Measurements from ENCODE around the gene CEBPE. TPM values are rescaled to one million over a fixed set of nuclear protein-coding genes. Genes with fewer than 3 reads are reported as not detected.

CEBPE gene
- total RNA-seq, 1 donor from 2014 or later, result not detected

DNA sequence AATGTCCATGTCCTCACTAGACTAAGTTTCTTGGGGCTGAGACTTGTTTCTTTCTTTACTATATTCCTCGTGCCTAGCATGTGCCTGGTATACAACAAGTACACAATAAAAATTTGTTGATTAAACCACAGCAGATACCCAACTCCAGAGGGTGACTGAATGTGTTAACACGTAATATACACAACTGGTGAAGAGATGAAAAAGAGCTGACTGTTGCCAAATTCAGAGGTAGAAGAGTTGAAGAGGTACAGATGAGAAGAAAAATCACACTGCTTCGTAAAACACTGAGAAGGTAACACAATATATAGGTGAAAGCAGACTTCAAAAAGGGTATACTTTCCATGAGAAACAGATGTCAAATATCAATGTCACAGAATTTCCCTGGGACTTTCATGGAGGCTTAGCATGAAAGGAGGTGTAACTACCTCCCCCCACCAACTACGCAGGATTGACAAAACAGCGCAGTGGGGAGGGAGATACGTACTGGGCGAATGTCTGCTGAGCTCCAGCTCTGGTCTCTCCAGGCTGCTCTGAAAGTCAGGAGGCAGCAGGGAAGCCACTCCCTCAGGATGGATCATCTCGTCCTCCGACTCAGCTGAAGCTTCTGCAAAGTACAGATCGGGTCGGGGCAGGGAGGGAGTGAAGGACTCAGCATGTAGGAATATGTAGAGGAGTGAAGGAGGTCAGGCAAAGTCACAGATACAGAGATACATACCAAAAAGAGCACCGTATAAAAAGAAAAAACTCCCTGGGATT, 29.4 kb downstream of the CEBPE start:
- Histone ChIP-seq H3K27ac (replicated peaks) (no peak overlapping the region), H3K4me3 (no peak overlapping the region), H3K27me3 (ENCODE audit: low read depth) (no peaks in the 10 kb centered on the region), H3K36me3 (peaks cover 87% of the 10 kb centered on the region), H3K9me3 (replicated peaks) (no peaks in the 10 kb centered on the region), H3K4me1 (peaks cover 67% of the 10 kb centered on the region)
- DNase-seq, result no peak
- intact Hi-C loops (cut with micrococcal nuclease), result no loop called here
- TF ChIP-seq, protein P1, sequence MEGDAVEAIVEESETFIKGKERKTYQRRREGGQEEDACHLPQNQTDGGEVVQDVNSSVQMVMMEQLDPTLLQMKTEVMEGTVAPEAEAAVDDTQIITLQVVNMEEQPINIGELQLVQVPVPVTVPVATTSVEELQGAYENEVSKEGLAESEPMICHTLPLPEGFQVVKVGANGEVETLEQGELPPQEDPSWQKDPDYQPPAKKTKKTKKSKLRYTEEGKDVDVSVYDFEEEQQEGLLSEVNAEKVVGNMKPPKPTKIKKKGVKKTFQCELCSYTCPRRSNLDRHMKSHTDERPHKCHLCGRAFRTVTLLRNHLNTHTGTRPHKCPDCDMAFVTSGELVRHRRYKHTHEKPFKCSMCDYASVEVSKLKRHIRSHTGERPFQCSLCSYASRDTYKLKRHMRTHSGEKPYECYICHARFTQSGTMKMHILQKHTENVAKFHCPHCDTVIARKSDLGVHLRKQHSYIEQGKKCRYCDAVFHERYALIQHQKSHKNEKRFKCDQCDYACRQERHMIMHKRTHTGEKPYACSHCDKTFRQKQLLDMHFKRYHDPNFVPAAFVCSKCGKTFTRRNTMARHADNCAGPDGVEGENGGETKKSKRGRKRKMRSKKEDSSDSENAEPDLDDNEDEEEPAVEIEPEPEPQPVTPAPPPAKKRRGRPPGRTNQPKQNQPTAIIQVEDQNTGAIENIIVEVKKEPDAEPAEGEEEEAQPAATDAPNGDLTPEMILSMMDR (IDR thresholded peaks at IDR 0.05; ENCODE audit: borderline replicate concordance), result no peak

DNA sequence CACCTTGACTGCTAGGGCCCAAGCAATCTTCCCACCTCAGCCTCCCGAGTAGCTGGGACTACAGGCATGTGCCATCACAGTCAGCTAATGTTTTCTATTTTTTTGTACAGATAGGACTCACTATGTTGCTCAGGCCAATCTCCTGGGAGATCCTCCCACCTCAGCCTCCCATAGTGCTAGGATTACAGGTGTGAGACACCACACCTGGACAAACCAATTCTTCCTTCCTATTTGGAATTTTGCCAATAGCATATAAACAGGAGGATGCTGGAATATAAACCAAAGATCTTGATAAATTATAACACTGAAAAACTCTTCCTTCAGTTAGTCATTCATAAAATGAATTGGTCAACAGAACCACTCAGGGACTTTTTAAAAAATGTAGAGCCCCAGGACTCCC, 32.5 kb downstream of the CEBPE start:
- H3K9me3 ChIP-seq (replicated peaks), result no peaks in the 10 kb centered on the region
- intact Hi-C loops (cut with micrococcal nuclease), result no loop called here
- peaks cover 98% of the 10 kb centered on the region for H3K36me3 ChIP-seq
- TF ChIP-seq, protein P1 (IDR thresholded peaks at IDR 0.05; ENCODE audit: borderline replicate concordance), result no peak
- H3K27ac ChIP-seq (replicated peaks), result no peak overlapping the region
- no peak for DNase-seq
- H3K4me3 ChIP-seq, result no peak overlapping the region
- peaks cover 38% of the 10 kb centered on the region for H3K4me1 ChIP-seq
- no peaks in the 10 kb centered on the region for H3K27me3 ChIP-seq (ENCODE audit: low read depth)

DNA sequence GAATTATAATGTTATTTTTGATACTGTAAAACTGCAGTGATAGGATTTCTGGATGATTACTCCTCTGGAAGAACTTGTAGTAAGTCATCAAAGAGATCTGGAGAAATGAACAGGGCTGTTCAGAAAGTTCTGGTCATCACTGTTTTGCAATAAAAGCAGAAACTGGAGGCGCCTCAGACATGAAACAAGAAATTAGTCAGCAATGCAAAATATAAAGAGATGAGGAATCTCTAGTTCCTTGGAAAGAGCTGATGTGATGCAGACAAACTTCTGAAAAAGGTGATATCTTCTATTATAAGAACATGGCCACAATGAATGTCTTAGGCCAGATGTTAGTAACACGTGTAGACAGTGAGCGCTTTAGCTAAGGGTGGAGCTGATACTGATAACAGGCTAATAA, 33.6 kb downstream of the CEBPE start:
- H3K27me3 ChIP-seq (ENCODE audit: low read depth), result no peaks in the 10 kb centered on the region
- H3K4me1 ChIP-seq, result peaks cover 31% of the 10 kb centered on the region
- no peak overlapping the region for H3K4me3 ChIP-seq
- peaks cover 98% of the 10 kb centered on the region for H3K36me3 ChIP-seq
- no peaks in the 10 kb centered on the region for H3K9me3 ChIP-seq (replicated peaks)
- TF ChIP-seq, protein P1 (IDR thresholded peaks at IDR 0.05; ENCODE audit: borderline replicate concordance), result no peak
- DNase-seq, result no peak
- intact Hi-C loops (cut with micrococcal nuclease), result no loop called here
- H3K27ac ChIP-seq (replicated peaks), result no peak overlapping the region

DNA sequence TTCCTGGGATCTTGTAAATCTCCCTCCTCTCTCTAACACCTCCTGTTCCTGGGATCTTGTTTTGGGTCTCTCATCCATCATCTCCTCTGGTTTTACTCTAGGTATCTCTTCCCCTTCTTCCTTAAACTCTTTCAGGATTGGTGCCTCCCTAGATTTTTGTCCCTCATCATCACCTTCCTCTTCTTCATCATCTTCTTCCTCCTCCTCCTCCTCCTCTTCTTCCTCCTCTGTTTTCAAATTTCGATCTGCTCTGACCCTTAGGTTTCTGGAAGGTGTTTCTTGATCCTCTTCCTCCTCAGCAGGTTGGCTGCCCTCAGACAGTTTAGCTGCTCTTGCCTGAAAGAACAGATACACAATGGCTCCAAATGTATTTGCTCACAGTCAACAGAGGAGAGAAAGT, 38.6 kb downstream of the CEBPE start:
- TF ChIP-seq, protein P1 (IDR thresholded peaks at IDR 0.05; ENCODE audit: borderline replicate concordance), result no peak
- DNase-seq, result no peak
- H3K4me3 ChIP-seq, result no peak overlapping the region
- no peak overlapping the region for H3K27ac ChIP-seq (replicated peaks)
- peaks cover 31% of the 10 kb centered on the region for H3K4me1 ChIP-seq
- intact Hi-C loops (cut with micrococcal nuclease), result no loop called here
- no peaks in the 10 kb centered on the region for H3K9me3 ChIP-seq (replicated peaks)
- peaks cover 98% of the 10 kb centered on the region for H3K36me3 ChIP-seq
- no peaks in the 10 kb centered on the region for H3K27me3 ChIP-seq (ENCODE audit: low read depth)

DNA sequence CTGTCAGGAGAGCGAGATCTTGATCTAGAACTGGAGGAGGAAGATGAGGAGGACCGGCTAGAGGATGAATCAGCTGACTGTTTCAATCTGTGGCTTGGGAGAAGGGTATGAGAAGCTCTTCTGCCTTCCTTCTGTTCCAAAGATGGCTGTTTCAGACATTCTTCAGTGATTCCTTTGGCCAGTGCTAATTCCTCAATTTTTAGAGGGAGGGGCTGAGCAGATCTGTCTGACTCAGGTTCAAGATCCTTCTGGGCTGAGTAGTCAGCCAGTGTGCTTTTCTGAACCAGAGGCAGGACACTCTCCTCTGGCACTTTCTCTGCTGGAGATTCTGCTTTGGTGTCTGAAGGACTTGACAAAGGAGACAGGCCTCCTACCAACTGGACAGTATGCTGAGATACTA, 39.3 kb downstream of the CEBPE start:
- no peak for DNase-seq
- TF ChIP-seq, protein P1 (IDR thresholded peaks at IDR 0.05; ENCODE audit: borderline replicate concordance), result no peak
- H3K27ac ChIP-seq (replicated peaks), result no peak overlapping the region
- peaks cover 30% of the 10 kb centered on the region for H3K4me1 ChIP-seq
- no peak overlapping the region for H3K4me3 ChIP-seq
- intact Hi-C loops (cut with micrococcal nuclease), result no loop called here
- H3K9me3 ChIP-seq (replicated peaks), result no peaks in the 10 kb centered on the region
- H3K27me3 ChIP-seq (ENCODE audit: low read depth), result no peaks in the 10 kb centered on the region
- H3K36me3 ChIP-seq, result peaks cover 98% of the 10 kb centered on the region
